Kidney glomerular epithelial cell (primary cell): ENCODE results near the gene THBS2.

Source experiments
- DNase-seq: peaks from one replicate; lab custom pipeline; 2025; lab: John Stamatoyannopoulos, UW

The THBS2 gene

DNA sequence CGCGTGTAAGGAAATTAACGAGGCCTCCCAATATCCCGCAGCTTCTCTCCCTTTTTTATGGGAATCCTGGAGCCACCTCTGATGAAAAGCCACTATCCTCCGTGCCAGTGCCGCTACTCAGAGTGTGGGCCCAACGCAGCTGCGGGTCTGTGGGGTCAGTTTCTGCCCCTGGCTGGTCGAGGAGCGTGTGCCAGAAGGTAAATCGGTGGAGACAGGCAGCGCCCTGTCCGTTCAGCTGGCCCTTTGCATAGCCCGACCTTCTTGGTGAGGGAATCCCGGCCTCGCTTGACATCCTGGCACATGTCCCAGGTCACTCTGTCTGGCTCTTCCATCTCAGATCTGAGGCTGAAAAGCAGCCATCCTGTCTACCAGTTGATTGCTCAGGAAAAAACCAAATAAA, 4.6 kb downstream of the THBS2 start:
- DNase-seq, result no peak

DNA sequence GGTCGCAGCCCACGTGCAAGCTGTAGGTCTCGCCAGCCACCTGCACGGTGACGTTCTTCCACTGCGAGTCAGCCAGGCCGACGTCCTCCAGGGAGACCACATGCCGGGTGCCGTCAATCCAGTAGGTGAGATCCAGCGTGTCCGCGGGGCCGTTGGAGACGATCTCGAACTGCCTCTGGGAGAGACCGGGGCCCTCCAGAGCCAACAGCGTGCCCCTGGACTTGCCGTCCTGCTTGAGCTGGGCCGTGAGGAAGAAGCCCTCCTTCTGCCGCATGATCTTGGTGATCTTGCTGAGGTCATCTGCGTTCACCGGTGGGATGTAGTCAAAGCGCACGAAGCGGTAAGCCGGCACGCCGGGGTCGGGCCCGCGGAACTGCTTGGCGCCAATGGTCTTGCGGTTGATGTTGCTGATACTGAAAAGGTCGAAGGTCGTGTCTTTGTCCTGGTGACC, 5.1 kb downstream of the THBS2 start:
- no peak for DNase-seq

DNA sequence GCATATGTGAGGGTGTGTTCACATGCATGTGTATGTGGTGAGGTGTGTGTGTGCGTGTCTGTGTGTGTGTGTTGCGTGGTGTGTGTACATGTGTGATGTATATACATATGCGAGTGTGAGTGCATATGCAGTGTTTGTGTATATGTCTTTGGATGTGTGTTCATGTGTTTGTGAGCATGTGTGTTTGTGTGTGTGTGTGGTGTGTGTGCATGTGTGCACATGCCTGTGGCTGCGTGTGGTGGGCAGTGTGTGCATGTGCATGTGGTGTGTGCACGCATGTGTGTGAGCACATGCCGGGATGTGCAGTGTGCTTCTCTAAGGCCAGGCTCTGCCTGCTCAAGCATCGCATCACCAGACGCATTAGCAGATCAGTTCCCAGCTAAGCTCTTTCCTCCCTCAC, 5.7 kb downstream of the THBS2 start:
- no peak for DNase-seq

DNA sequence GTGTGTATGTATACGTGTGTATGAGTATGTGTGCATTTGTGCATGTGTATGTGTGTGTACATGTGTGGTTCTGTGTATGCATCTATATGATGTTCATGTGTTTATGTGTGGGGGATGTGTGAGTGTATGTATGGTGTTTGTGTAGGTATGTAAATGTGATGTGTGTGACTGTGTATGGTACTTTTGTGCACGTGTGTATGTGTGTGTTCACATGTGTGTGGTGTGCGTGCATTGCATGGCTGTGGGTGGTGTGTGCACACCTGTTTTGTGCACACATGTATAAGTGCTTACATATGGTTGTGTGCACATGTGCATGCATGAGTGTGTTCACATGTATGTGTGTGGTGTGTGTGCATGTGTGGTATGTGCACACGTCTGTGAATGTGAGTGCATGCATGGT, 6.2 kb downstream of the THBS2 start:
- no peak for DNase-seq

DNA sequence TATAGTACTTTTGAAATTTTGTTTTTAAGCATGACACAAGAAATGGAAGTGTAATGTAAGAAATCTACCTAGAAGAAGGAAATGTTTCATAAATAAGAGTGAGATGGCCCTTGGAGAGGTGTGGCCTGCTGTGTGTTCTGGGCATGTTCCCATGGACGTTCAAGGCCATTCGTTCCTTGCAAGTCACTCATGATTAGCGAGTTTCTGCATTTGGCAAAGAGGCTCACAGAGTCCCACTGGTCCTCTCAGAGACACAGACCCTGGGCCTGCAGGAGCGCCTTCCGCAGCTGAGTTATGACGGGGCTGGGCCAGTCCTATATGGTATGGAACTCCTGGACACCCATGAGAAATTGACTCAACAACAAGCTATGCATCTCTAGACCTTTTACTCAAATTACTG, 7.2 kb downstream of the THBS2 start:
- no peak for DNase-seq

DNA sequence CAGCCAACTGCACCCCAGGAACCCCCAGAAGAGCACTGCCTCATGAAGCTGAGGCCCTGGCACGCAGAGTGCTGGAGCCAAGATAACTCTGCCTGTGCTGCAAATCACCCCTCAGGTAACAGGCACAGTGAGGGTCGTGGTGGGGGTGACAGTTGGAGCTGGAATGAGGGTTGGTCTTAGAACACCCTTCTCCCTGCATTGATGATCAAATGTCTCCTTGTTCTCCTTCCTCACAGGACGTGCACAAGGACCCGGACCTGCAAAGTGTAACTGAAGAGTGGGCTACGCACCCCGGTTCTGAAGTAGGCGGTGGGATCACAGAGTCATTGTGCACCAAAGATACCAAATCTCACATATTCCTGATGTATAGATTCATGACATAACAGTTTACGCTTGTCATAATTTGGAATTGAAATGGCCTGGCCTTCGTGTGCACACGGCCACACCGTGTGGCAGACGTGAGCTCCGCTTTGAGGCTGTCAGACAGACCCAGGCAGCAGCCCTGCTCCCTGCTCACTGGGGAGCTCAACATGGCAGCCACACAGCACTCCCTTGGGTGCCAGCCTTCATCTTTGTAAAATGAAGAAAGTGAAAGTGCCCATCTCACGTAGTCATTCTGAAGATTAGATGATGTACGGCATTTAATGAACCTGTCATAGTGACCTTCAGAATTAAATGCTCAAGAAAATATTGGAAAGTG, 8.8 kb downstream of the THBS2 start:
- no peak for DNase-seq

DNA sequence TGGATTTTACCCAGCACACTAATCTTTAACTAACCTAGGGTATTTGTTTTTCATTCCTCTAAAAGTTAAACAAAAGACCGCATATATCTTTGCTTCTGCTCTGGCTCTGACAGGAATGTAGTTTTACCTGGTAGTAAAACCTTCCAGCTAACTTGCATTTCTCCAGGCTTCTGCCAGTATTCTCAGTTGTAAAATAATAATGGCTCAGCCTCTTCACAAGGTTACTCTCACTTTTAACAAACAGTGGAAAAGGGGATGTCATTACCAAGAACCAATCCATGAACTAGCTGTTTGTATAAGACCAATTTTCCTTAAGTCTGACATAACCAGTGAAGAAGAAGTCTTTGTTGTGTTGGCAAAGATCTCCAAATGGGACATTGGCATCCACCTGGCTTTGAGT, 10.0 kb downstream of the THBS2 start:
- DNase-seq, result no peak

DNA sequence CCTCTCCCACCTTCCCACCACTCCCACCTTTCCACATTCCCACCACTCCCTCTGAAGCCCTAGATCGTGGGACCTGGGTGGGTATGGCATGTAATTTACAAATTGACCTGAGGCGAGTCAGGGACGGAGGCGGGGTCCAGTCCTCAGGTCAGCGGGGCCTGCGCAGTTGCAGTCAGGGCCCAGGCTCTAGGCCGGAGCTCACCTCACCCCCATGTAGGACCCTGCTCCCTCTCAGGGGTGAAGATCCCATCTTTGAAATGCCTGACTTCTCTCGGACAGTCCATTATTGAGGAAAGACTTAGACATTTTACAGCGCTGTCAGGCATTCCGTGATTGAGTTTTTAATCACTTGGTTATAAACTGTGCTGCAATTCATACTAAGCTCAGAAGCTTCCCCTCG, 10.5 kb downstream of the THBS2 start:
- no peak for DNase-seq

DNA sequence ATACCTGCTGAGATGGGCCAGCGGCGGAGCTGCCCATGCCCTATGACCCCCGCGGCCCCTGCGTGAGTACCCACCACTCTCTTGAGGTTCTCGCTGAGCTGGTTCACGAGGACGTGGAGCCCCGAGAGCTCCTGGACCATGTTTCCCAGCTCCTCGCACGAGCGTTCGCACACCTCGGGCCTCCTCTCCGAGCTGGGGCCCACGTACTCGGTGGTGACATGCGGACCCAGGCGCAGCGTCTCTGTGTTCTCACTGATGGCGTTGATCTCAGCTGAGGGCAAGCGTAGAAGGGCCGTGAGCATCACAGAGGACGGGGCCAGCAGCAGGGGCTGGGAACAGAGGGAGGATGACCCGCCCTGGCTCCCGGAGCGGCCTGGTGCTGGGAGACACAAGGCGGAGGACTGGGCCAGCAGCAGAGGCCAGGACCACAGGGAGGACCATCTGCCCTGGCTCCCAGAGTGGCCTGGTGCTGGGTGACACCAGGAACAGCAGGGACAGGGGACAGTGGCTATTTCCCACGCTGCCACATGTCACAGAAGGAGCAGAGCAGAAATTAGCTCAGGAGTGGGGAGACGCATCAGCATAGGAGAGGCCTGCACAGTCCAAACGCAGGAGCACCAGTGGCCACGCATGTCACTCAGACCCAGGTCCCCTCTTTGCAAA, 11.8 kb downstream of the THBS2 start:
- no peak for DNase-seq

DNA sequence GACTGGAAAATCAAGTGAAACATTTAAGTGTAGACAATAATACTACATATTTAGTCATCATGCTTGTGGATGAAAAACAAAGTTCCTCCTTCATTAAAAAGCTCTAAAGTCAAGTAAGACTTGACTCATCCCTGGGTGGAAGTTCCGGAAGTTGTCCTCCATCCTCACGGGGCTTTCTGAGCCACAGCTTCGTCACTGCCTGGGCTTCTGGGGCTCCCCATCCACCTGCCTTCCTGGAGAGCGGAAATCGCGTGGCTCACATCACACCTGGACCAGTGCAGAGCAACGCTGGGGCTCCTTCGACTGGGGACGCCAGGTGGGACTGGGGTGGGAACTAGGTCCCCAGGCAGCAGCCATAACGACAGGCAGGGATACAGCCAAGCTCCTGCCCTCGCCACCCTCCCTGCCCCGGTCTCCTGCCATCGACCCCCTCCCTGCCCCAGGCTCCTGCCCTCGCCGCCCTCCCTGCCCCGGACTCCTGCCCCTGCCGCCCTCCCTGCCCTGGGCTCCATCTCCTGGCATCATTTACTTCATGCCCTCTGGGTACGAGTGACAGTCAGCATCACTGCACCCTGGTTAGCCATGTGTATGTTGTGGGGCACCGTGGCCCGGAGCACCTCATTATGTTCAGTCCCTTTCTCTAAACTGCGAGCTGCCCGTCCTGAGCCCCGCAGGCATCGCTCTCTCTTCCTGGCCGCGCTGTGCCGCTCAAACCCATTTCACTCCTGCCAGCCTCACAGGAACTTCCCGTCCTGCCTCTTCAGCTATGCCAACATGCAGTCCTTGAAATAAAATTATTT, 12.9 kb downstream of the THBS2 start:
- DNase-seq, result no peak

DNA sequence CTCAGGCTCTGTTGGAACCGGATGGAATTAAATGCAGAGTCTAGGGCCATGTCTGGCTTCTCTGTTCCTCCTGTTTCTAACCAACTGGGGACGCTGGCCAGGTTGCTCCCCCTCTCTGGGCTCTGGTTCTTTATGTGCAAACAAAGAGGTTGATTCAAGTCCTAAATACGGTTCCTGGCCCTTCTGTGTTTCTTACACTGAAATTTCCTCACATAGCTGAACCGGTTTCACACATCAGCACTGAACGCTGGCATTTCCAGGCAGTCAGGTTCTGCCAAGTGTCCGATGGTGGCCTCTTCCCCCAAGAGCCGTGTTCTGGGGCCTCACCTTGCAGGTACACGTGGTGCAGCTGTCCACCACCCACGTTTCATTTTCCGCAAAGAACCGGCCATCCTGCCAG, 13.5 kb downstream of the THBS2 start:
- no peak for DNase-seq

DNA sequence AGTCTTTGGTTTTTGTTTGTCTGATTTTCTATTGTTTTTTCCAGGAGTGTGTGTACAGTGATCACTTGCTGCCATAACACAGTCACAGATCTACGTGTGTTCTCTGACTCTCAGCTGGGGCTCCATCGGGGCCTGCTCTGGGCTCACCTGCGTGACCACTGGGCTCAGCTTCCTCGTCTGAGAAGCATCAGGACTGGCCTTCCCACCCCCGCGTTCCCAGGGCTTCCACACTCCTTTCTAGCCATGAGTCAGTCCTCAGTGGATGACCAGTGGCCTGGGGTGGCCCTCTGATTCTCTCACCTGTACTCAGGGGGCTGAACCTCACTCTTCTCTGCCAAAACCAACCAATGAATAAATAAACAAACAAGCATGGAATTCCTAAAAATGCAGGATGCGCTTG, 14.5 kb downstream of the THBS2 start:
- no peak for DNase-seq

DNA sequence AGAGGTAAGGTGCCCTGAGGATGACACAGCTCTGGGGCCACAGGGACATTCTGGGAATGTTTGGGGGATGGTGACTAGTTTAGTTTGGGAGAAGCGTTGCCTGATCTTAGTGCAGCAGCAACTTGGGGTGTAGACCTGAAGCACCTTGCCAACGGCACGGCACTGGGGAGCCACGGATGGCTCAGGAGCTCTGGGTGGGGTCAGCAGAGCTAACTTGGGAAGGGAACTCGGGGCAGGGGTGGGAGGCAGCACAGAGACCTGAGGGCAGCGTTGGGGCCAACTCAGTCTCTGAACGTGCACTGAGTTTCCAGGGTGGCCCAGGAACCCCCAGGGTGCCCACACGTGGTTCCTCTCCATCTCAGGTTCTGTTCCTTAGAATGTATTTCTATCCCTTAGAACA, 14.9 kb downstream of the THBS2 start:
- no peak for DNase-seq

DNA sequence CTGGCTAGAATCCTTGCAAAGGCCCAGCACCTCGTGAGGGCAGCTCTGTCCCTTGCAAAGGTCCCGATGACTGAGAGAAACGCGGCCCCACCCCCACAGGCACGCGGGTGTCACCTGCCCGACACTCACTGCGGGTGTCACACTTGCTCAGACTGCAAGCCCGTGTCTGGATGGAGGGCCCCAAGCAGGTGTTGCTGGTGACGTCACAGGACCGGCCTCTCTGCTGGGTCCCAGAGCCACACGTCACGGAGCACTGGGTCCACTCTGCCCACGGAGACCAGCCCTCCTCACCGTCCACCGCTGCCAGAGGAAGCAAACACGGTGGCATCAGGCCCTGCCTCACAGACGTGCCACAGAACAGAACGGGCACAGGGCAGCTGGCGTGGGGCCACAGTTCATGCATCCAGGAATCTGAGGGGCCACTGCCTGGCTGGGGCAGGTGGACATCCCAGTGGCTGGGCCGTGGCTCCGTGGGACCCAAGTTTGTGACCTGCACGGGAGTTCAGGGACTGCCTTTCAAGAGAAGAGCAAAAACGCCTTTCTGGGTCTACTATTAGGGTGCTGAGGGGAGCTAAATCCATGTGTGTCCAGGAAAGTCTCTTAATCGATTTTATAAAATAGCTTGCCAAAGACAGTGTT, 16.0 kb downstream of the THBS2 start:
- no peak for DNase-seq

DNA sequence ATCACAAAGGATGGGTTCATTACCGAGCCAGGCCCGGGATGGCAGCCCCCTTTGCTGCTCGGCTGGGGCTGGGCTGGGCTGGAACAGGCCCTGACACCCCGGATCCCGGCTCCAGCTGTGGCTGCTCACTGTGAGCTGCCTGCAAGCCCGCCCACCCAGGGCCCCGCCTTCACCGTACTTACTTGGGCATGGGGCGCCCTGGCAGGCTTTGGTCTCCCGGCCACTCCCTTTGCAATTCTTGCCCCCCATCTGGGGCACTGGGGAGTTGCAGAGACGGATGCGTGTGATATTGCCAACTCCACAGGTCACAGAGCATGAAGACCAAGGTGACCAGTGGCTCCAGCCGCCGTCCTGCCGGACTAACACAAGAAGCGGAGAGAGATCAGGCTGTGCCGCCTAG, 16.7 kb downstream of the THBS2 start:
- no peak for DNase-seq

DNA sequence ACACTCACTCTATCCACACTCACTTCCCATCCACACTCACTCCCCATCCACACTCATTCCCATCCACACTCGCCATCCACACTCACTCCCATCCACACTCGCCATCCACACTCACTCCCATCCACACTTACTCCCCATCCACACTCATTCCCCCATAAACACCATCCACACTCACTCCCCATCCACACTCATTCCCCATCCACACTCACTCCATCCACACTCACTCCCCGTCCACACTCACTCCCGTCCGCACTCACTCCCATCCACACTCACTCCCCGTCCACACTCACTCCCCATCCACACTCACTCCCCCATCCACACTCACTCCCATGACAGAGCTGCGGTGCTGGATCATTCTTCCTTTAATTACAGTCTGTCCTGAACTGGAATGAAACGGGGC, 17.1 kb downstream of the THBS2 start:
- DNase-seq, result no peak

DNA sequence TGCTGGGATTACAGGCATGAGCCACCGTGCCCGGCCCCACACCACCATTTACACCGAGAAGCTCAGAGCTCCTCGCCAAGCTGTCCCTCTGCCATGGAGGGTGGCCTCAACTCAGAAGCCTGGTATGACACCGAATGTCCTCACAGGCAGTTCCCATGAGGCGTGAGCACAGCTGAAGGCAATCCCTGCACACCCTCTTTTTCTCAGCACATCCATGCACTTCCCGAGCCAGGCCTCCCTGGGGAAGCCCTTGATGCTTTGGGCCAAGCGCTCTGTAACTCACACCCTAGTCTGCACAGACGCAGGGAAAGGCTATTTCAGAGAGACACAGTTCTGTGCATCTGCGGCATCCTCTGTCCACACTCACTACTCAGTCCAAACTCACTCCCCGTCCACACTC, 18.4 kb downstream of the THBS2 start:
- DNase-seq, result no peak

DNA sequence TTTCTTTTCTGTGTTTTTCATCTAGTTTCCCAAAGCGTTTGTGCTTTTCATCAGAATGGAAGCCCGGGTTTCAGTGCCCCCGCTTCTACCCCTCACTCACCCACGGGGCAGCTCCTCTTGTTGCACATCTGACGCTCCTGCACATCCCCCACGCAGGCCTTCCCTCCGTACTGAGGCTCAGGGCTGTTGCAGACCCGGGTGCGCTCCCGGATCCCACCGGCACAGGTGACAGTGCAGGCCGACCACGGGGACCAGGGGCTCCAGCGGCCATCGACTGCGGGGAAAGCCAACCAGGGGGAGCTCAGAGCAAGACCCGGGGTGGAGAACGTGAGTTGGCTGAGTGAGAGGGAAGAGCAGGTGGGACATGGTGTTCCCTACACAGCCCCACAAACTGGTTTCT, 19.0 kb downstream of the THBS2 start:
- DNase-seq, result no peak

DNA sequence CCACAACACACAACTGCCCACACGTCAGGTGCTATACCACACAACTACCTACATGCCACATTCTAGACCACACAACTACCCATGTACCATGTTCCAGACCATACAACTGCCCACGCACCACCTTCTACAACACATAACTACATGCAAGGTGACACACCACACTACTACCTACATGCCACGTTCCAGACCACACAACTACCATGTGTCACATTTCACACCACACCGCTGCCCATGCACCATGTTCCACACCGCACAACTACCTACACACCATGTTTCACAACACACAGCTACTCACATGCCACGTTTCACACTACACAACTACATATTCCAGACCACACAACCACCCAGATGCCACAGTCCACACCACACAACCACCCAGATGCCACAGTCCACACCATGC, 19.8 kb downstream of the THBS2 start:
- no peak for DNase-seq

DNA sequence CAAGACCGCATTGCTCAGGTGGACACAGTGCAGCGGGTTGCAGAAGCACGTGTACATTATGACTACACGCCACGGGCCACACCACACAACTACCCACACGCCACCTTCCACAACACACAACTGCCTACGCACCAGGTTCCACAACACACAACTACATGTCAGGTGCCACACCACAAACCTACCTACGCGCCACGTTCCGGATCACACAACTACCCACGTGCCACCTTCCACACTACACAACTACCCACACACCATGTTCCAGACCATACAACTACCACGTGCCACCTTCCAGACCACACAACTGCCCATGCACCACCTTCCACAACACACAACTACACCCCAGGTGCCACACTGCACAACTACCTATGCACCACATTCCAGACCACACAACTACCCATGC, 20.5 kb downstream of the THBS2 start:
- DNase-seq, result no peak

DNA sequence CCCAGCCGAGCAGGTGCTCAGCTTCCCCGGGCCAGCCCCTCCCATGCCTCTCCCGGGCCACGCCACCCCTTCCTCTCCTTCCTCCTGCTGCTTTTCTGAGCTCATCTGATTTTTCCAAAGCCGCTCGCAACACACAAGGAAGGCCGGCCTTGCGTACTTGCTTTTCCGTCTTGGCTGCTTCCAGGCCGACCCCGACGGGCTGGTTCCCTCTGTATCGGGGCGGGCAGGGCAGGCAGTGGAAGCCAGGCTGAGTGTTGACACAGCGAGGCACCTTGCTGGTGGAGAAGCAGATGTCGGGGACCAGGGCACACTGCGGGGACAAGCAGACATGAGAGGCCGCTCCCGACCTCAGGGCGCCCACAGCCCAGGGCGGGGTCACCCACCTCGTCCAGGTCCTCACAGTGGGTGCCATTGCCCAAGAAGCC, 21.1 kb downstream of the THBS2 start:
- no peak for DNase-seq

DNA sequence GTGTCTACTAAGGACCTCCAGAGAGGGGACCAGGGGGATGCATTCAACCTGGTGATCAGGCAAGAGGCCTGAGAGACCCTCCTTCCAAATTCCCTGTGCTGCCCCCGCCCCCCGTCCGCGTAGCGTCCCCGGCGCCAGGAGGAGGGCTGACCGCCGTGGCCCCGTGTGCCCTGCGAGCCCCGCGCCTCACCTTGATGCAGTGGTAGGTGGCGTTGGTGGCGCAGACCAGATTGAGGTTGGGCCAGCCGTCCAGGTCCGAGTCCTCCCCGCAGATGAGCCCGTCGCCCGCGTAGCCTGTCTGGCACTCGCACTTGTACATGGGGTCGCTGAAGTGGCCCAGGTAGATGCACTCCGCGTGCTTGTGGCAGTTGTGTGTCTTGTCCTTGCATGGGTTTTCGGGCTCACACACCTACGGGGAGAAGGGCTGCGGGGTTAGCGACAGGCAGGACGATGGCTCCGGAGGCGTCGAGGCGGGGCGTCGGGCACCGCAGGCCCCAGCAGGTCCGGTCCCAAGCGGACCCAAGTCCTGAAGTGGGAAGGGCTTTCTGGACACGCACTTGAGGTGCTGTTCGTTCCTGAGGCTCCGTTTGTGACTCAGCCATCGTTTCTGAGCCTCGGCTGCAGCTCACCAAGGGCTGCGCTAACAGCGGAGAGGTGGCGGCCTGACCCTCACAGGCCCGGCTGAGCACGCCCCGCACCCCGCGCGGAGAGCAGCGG, 21.7 kb downstream of the THBS2 start:
- DNase-seq, result no peak
